Calu3 (cell line): ENCODE data around the gene AVPI1. TPM values are rescaled to one million over a fixed set of nuclear protein-coding genes. Genes with fewer than 3 reads are reported as not detected.

ENCODE experiments used
- BruUV-seq: library from RNA; stranded (reverse); fragments of 400-500 nt; replicated peaks from 2 replicates; lab custom pipeline; 2021; lab: Mats Ljungman, UMichigan
- CTCF ChIA-PET: fragments of 300-600 bp; sonication (Branson Sonifier 250); formaldehyde crosslinking; loops from one replicate; lab custom pipeline; 2022; ENCODE audit warnings: antibody characterized with exemption; lab: Charles Lee
- DNase-seq: peaks from one replicate; pipeline ENCODE4 v3.0.0; 2022
- H3K27ac Mint-ChIP-seq: one replicate; pipeline ENCODE4 v1.8.0; 2022; ENCODE audit warnings: mixed read lengths; ENCODE audit not compliant: unreplicated experiment
- H3K27me3 Mint-ChIP-seq: one replicate; pipeline ENCODE4 v1.8.0; 2022; ENCODE audit warnings: mixed read lengths; ENCODE audit not compliant: unreplicated experiment
- H3K36me3 Mint-ChIP-seq: one replicate; pipeline ENCODE4 v1.8.0; 2022; ENCODE audit warnings: mild to moderate bottlenecking, moderate library complexity, mixed read lengths; ENCODE audit not compliant: insufficient read depth, unreplicated experiment
- H3K4me1 Mint-ChIP-seq: one replicate; pipeline ENCODE4 v1.8.0; 2022; ENCODE audit warnings: mild to moderate bottlenecking, low read depth, mixed read lengths; ENCODE audit not compliant: unreplicated experiment
- H3K4me3 Mint-ChIP-seq: one replicate; pipeline ENCODE4 v1.8.0; 2022; ENCODE audit warnings: mild to moderate bottlenecking, low read depth, moderate library complexity, mixed read lengths; ENCODE audit not compliant: unreplicated experiment
- H3K9me3 Mint-ChIP-seq: one replicate; pipeline ENCODE4 v1.8.0; 2022; ENCODE audit warnings: low read depth, mixed read lengths; ENCODE audit not compliant: unreplicated experiment
- CTCF ChIP-seq: fragments of 200-600 bp; IDR thresholded peaks from one replicate; pipeline ENCODE4 v1.8.0; 2022; ENCODE audit warnings: antibody characterized with exemption; ENCODE audit not compliant: unreplicated experiment
- intact Hi-C: fragments of 100-400 bp; cut with micrococcal nuclease; formaldehyde crosslinking; loops from one replicate; pipeline ENCODE4 v1.10.0; 2022; ENCODE audit not compliant: unreplicated experiment
- total RNA-seq: library from RNA; stranded (reverse); gene quantifications from 2 replicates; pipeline ENCODE4 v1.2.3, GENCODE V29; 2022

Gene AVPI1
- total RNA-seq, 1 experiment from 2014 or later: 16.9 TPM

GRCh38 chr10:97732052-97732359 lies 45.0 kb upstream of the AVPI1 start:
- no peak for DNase-seq
- Mint-ChIP-seq H3K4me3 (no peak overlapping the region), H3K27ac (no peak overlapping the region), H3K27me3 (no peaks in the 10 kb centered on the region), H3K4me1 (no peaks in the 10 kb centered on the region), H3K36me3 (peaks cover 14% of the 10 kb centered on the region), H3K9me3 (peaks cover 3% of the 10 kb centered on the region)
- BruUV-seq: no TSS peak
- intact Hi-C loops: no loop called here
- no peak for TF ChIP-seq CTCF
- CTCF ChIA-PET: interaction anchor here (2.0 kb wide), 1 partner anchor 30 kb away, joined by 10 read pairs; no protein-coding TSS in a partner anchor

- H3K9me3 Mint-ChIP-seq: peaks cover 3% of the 10 kb centered on the region
- peak; percentile 40 for TF ChIP-seq CTCF
- no peak overlapping the region for H3K4me3 Mint-ChIP-seq
- CTCF ChIA-PET: interaction anchor here (2.0 kb wide), 1 partner anchor 30 kb away, joined by 10 read pairs; no protein-coding TSS in a partner anchor
- intact Hi-C loops: loop anchor here (1.0 to 2.0 kb wide), 3 partner anchors 22 to 55 kb away; no protein-coding TSS in a partner anchor
- DNase-seq: peak; percentile 64
- H3K27ac Mint-ChIP-seq: no peak overlapping the region
- no peaks in the 10 kb centered on the region for H3K4me1 Mint-ChIP-seq
- no TSS peak for BruUV-seq
- no peaks in the 10 kb centered on the region for H3K27me3 Mint-ChIP-seq
- peaks cover 9% of the 10 kb centered on the region for H3K36me3 Mint-ChIP-seq
These were observed 44.5 kb upstream of the AVPI1 start for GRCh38 chr10:97731346-97732051.

GRCh38 chr10:97729014-97729413 lies 42.0 kb upstream of the AVPI1 start:
- no TSS peak for BruUV-seq
- H3K27ac Mint-ChIP-seq: no peak overlapping the region

GRCh38 chr10:97726636-97727178 lies 39.7 kb upstream of the AVPI1 start:
- no peak for TF ChIP-seq CTCF
- Mint-ChIP-seq H3K36me3 (peaks cover 3% of the 10 kb centered on the region), H3K27ac (peak overlapping the region; percentile 42), H3K4me1 (no peaks in the 10 kb centered on the region), H3K9me3 (no peaks in the 10 kb centered on the region), H3K27me3 (no peaks in the 10 kb centered on the region), H3K4me3 (peak overlapping the region; percentile 52)
- intact Hi-C loops: no loop called here
- CTCF ChIA-PET: interaction anchor here (0.6 to 2.1 kb wide), 4 partner anchors 17 to 50 kb away, joined by 4 to 10 read pairs (median 8); no protein-coding TSS in a partner anchor
- no TSS peak for BruUV-seq
- peak; percentile 42 for DNase-seq

More at GRCh38 chr10:97729014-97729413, 42.0 kb upstream of the AVPI1 start:
- Mint-ChIP-seq H3K4me3 (no peak overlapping the region), H3K27me3 (no peaks in the 10 kb centered on the region), H3K36me3 (no peaks in the 10 kb centered on the region), H3K9me3 (no peaks in the 10 kb centered on the region), H3K4me1 (no peaks in the 10 kb centered on the region)
- no peak for TF ChIP-seq CTCF
- CTCF ChIA-PET: no interaction called here
- DNase-seq: no peak
- intact Hi-C loops: no loop called here
